AG10803 (cell line): Measurements from ENCODE around the gene TFF1.

Source experiments
- DNase-seq: peaks from one replicate; pipeline ENCODE4 v3.0.0; 2010; ENCODE audit warnings: low read depth
- H3K4me3 ChIP-seq: 2 replicates; pipeline ENCODE4 v1.5.1; 2011; ENCODE audit warnings: mild to moderate bottlenecking, low read length, control low read depth
- TF ChIP-seq, protein P1 (sequence below): conservative IDR thresholded peaks from 2 replicates; pipeline ENCODE4 v1.5.1; 2011; ENCODE audit warnings: mild to moderate bottlenecking, low read length, control low read depth, inconsistent platforms

TFF1 gene

DNA sequence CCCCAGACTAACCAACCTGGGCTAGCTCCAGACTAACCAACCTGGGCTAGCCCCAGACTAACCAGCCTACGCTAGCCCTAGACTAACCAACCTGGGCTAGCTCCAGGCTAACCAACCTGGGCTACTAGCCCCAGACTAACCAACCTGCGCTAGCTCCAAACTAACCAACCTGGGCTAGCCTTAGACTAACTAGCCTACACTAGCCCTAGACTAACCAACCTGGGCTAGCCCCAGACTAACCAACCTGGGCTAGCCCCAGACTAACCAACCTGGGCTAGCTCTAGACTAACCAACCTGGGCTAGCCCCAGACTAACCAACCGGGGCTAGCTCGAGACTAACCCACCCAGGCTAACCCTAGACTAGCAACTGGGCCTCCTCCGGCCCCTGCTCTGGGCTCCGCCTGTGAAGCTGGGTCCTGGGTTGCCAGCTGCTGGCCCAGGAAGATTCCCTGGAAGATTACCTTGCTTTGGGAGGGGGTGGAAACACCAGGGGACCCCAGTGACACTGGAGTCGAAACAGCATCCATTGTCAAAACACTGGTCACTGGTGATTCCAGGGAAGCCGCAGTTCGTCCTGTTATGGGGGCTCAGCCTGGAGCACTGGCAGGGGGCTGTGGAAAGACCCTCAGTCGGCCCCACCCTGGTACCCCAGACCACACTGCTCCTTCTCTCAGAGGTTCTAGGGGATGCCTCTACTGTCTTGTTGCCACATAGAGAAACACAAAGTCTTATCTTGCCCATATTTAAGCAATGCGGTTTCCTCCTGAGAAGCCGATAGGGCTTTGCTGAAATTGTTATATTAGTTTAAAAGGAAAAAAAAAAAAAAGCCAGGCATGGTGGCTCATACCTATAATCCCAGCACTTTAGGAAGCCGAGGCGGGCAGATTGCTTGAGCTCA lies 16.7 kb downstream of the TFF1 start:
- no peak for DNase-seq
- TF ChIP-seq, protein P1, sequence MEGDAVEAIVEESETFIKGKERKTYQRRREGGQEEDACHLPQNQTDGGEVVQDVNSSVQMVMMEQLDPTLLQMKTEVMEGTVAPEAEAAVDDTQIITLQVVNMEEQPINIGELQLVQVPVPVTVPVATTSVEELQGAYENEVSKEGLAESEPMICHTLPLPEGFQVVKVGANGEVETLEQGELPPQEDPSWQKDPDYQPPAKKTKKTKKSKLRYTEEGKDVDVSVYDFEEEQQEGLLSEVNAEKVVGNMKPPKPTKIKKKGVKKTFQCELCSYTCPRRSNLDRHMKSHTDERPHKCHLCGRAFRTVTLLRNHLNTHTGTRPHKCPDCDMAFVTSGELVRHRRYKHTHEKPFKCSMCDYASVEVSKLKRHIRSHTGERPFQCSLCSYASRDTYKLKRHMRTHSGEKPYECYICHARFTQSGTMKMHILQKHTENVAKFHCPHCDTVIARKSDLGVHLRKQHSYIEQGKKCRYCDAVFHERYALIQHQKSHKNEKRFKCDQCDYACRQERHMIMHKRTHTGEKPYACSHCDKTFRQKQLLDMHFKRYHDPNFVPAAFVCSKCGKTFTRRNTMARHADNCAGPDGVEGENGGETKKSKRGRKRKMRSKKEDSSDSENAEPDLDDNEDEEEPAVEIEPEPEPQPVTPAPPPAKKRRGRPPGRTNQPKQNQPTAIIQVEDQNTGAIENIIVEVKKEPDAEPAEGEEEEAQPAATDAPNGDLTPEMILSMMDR, result no peak
- H3K4me3 ChIP-seq, result no peak overlapping the region

DNA sequence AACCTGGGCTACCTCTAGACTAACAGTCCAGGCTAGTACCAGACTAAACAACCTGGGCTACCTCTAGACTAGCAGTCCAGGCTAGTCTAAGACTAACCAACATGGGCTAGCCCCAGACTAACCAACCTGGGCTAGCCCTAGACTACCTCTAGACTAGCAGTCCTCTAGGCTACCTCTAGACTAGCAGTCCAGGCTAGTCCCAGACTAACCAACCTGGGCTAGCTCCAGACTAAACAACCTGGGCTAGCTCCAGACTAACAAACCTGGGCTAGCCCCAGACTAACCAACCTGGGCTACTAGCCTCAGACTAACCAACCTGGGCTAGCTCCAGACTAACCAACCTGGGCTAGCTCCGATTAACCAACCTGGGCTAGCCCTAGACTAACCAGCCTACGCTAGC lies 17.6 kb downstream of the TFF1 start:
- no peak overlapping the region for H3K4me3 ChIP-seq
- TF ChIP-seq, protein P1, result no peak
- no peak for DNase-seq

DNA sequence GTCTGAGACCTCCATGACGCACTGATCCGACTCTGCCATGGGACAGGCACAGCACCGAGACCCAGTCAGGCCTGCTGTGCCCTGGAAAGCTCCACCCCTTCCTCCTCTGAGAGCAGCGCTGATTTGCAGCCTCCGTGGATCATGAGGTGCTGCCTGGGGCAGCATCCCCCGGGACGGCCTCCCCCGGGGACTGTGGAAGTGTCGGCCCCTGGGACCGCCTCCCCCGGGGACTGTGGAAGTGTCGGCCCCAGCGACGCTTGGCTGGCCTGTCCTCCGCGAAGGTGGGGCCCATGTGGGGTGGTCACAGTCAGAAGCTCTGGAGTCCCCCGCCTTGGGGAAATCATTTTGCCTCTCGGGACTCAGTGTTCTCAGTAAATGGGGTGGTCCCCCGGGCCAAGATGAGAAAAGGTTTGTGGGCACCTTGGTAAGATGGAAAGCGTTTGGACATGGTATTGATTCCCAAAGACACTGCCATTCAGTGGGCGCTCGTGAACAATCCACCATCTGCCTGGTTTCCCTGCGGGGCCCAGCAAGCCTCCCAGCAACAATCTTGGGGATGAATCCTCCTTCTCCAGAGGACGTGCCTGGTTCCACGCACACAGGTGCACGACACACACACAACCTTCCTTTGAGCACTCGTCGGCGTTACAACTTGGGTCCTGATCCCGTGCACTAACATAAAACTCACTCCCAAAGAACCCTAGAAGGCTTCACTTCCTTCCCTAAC lies 18.6 kb downstream of the TFF1 start:
- no peak for DNase-seq
- H3K4me3 ChIP-seq, result no peak overlapping the region
- TF ChIP-seq, protein P1, result no peak

DNA sequence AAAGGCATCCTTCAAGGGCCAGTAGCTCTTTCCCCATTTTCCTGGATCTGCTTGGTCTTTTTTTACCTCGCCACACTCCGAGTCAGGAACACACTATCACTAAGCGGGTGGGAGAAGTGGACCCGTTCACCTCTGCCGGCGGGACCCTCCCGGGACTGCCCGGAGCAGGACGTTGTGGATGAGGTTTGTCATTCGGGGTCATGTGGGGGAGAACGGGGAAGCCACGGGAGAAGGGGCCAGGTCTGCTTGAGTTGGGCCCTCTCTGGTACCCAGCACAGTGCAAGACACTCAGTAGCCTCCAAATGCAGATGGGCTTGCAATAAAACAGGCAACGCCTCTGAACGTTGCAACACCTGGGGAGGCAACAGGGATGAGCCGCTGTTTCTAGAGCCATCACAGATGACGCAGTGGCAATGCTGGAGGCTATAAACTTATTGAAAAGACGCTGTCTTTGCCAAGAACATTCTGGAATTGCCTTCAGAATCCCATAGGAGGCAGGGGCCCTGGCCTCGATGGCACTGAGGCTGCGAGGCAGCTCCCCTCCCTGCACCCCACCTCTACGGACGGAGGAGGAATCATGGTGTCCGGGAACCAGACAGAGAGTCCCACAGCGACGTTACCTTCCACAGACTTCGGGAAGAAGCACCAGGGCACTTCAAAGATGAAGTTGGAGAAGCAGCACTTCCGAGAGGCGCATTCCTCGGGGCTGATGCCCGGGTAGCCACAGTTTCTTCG lies 19.3 kb downstream of the TFF1 start:
- H3K4me3 ChIP-seq, result no peak overlapping the region
- no peak for DNase-seq
- TF ChIP-seq, protein P1, result no peak

DNA sequence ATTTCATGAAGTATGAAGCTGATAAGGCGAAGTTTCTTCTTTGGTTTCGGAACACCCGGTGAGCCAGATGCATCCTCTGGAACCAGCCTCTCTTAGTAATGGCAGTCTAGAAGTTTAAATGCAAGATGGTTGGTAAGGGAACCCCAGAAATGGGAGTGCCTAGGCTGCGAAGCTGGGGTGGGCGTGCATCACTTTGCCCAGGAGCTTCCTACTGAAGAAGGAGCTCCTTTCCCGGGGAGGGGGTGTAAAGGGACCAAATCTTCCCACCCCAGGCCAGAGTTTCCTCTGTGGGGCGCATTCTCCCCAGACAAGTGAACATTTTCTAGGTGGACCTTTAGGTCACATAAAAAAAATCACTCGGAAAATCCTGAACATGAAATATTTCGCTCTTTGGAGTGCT lies 19.9 kb downstream of the TFF1 start:
- H3K4me3 ChIP-seq, result no peak overlapping the region
- TF ChIP-seq, protein P1, result no peak
- no peak for DNase-seq

DNA sequence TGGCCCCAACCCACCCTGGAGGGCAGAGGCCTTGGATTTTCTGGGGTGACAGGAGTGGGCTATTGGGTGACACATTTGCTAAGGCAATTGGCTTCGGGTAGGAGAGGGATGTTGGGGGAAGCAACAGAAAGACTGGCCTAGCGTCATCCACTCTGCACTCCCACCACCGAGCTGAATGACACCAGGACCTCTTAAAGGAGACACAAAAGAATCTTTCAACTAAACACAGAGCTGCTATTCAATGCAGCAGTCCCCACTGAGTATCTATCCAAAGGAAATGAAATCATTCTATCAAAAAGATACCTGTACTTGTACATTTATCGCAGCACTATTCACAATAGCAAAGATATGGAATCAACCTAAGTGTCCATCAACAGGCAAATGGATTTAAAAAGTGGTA lies 21.7 kb downstream of the TFF1 start:
- TF ChIP-seq, protein P1, result no peak
- no peak for DNase-seq
- no peak overlapping the region for H3K4me3 ChIP-seq
